GM23248 (cell line): ENCODE data around the gene SLIT3. TPM values are rescaled to one million over a fixed set of nuclear protein-coding genes. Genes with fewer than 3 reads are reported as not detected.

ENCODE experiments used
- DNase-seq: peaks from one replicate; pipeline ENCODE4 v3.0.0-alpha.2; 2015
- H2AFZ ChIP-seq: fragments of 200-600 bp; sonication (generic); 2 replicates; pipeline ENCODE4 v1.6.1; 2016; ENCODE audit warnings: antibody characterized with exemption
- H3F3A ChIP-seq: fragments of 200-600 bp; sonication (generic); 2 replicates; pipeline ENCODE4 v1.6.1; 2016; ENCODE audit warnings: mild to moderate bottlenecking, antibody characterized with exemption, mixed run types; ENCODE audit not compliant: insufficient read depth
- H3K27ac ChIP-seq: fragments of 200-600 bp; sonication (generic); 2 replicates; pipeline ENCODE4 v1.5.1; 2016; ENCODE audit warnings: mild to moderate bottlenecking
- H3K27me3 ChIP-seq: fragments of 200-600 bp; sonication (generic); replicated peaks from 2 replicates; pipeline ENCODE4 v1.6.1; 2016; ENCODE audit warnings: mild to moderate bottlenecking; ENCODE audit not compliant: insufficient read depth
- H3K36me3 ChIP-seq: fragments of 200-600 bp; sonication (generic); 2 replicates; pipeline ENCODE4 v1.6.1; 2016; ENCODE audit warnings: low read depth, mild to moderate bottlenecking
- H3K4me1 ChIP-seq: fragments of 200-600 bp; sonication (generic); 2 replicates; pipeline ENCODE4 v1.6.1; 2016; ENCODE audit warnings: mild to moderate bottlenecking; ENCODE audit not compliant: insufficient read depth
- H3K4me2 ChIP-seq: fragments of 200-600 bp; sonication (generic); one replicate; pipeline ENCODE4 v1.6.1; 2016; ENCODE audit warnings: mild to moderate bottlenecking; ENCODE audit not compliant: unreplicated experiment
- H3K4me3 ChIP-seq: fragments of 200-600 bp; sonication (generic); 2 replicates; pipeline ENCODE4 v1.5.1; 2016; ENCODE audit warnings: mild to moderate bottlenecking
- H3K79me2 ChIP-seq: fragments of 200-600 bp; sonication (generic); 2 replicates; pipeline ENCODE4 v1.6.1; 2016; ENCODE audit warnings: mild to moderate bottlenecking; ENCODE audit not compliant: insufficient read depth
- H3K9ac ChIP-seq: fragments of 200-600 bp; sonication (generic); 2 replicates; pipeline ENCODE4 v1.6.1; 2016; ENCODE audit warnings: mild to moderate bottlenecking
- H3K9me2 ChIP-seq: fragments of 200-600 bp; sonication (generic); 2 replicates; pipeline ENCODE4 v1.6.1; 2016; ENCODE audit warnings: mixed run types, mild to moderate bottlenecking, moderate library complexity; ENCODE audit not compliant: insufficient read depth
- H3K9me3 ChIP-seq: fragments of 200-600 bp; sonication (generic); one replicate; pipeline ENCODE4 v1.6.1; 2017; ENCODE audit warnings: low read depth
- H4K20me1 ChIP-seq: fragments of 200-600 bp; sonication (generic); 2 replicates; pipeline ENCODE4 v1.6.0; 2016; ENCODE audit not compliant: insufficient read depth
- EZH2 ChIP-seq: fragments of 200-600 bp; sonication (generic); IDR thresholded peaks from 2 replicates; pipeline ENCODE4 v1.6.1; 2018; ENCODE audit warnings: antibody characterized with exemption, mild to moderate bottlenecking; ENCODE audit not compliant: insufficient read depth, poor library complexity, severe bottlenecking
- EZH2phosphoT487 ChIP-seq: fragments of 200-600 bp; sonication (generic); IDR thresholded peaks from 2 replicates; pipeline ENCODE4 v1.6.1; 2018; ENCODE audit warnings: antibody characterized with exemption, moderate library complexity, mild to moderate bottlenecking, low read depth; ENCODE audit not compliant: insufficient read depth
- WGBS, 2 experiments: methylation state at CpG; one replicate each; pipeline ENCODE4 v1.1.6; 2015 to 2017; ENCODE audit warnings: low lambda C conversion rate in 2 of 2, low coverage in 1 of 2; ENCODE audit errors: missing lambda C conversion rate in 2 of 2; 5-methylcytosine and 5-hydroxymethylcytosine counted together
- in situ Hi-C: fragments of 300-500 bp; cut with MboI; formaldehyde crosslinking; loops from 2 replicates; pipeline ENCODE4 v1.15.0; 2020
- polyA plus RNA-seq: library from polyadenylated mRNA; unstranded; fragments of >200 nt; fragmentation: Nextera tagmentation; extraction: Ambion mirVana; gene quantifications from 2 replicates; pipeline ENCODE4 v1.2.1, GENCODE V29; 2016
- total RNA-seq: library from RNA; depleted of rRNA; stranded (reverse); fragments of >200 nt; shearing (Covaris generic); gene quantifications from 2 replicates; pipeline ENCODE4 v1.2.3, GENCODE V29; 2014

SLIT3 gene
- total and polyA plus RNA-seq, 2 experiments from 2014 or later: 61.9 to 100 TPM

GRCh38 chr5:168674893-168675482 lies 626.0 kb downstream of the SLIT3 start:
- WGBS, 2 experiments: 96 to 99% methylated on average over 5 of the region's 5 CpGs
- Histone ChIP-seq H3F3A (0 out of 2 replicates have a peak, but pooled peaks cover 2% of the 10 kb centered on the region), H4K20me1 (no peaks in the 10 kb centered on the region), H3K27me3 (no peaks in the 10 kb centered on the region), H3K27ac (no peak overlapping the region), H3K9ac (no peak overlapping the region), H3K36me3 (no peaks in the 10 kb centered on the region), H3K9me2 (no peaks in the 10 kb centered on the region), H3K4me2 (no peak overlapping the region), H3K4me3 (no peak overlapping the region), H3K9me3 (no peaks in the 10 kb centered on the region), H3K4me1 (no peaks in the 10 kb centered on the region), H3K79me2 (no peaks in the 10 kb centered on the region), H2AFZ (no peak overlapping the region)
- no peak for TF ChIP-seq EZH2phosphoT487
- TF ChIP-seq EZH2: no peak
- peak; percentile 19 for DNase-seq
- in situ Hi-C loops: no loop called here

- WGBS, 2 experiments: 80 to 88% methylated on average over 4 of the region's 4 CpGs
- in situ Hi-C loops: no loop called here
- Histone ChIP-seq H2AFZ (no peak overlapping the region), H3K36me3 (no peaks in the 10 kb centered on the region; the same call in 1 of the 2 replicates), H3F3A (no peaks in the 10 kb centered on the region), H3K9ac (no peak overlapping the region), H3K79me2 (no peaks in the 10 kb centered on the region), H3K9me2 (no peaks in the 10 kb centered on the region), H3K4me3 (no peak overlapping the region), H3K27me3 (no peaks in the 10 kb centered on the region), H3K4me1 (no peaks in the 10 kb centered on the region), H3K27ac (no peak overlapping the region), H4K20me1 (no peaks in the 10 kb centered on the region), H3K9me3 (no peaks in the 10 kb centered on the region), H3K4me2 (no peak overlapping the region)
- TF ChIP-seq EZH2: no peak
- no peak for TF ChIP-seq EZH2phosphoT487
- DNase-seq: no peak
Observed at GRCh38 chr5:168672888-168673287, 628.1 kb downstream of the SLIT3 start.

- Histone ChIP-seq H3K4me2 (no peak overlapping the region), H3K9ac (no peak overlapping the region), H3K4me3 (no peak overlapping the region), H4K20me1 (no peaks in the 10 kb centered on the region), H2AFZ (no peak overlapping the region), H3K27ac (no peak overlapping the region), H3K9me2 (no peaks in the 10 kb centered on the region), H3K9me3 (no peaks in the 10 kb centered on the region), H3K79me2 (no peaks in the 10 kb centered on the region), H3F3A (no peaks in the 10 kb centered on the region), H3K27me3 (no peaks in the 10 kb centered on the region), H3K36me3 (no peaks in the 10 kb centered on the region; the same call in 1 of the 2 replicates), H3K4me1 (no peaks in the 10 kb centered on the region)
- 71 to 76% methylated on average over 6 of the region's 6 CpGs for WGBS, 2 experiments
- no peak for TF ChIP-seq EZH2phosphoT487
- no peak for TF ChIP-seq EZH2
- in situ Hi-C loops: no loop called here
- DNase-seq: no peak
Observed at GRCh38 chr5:168672016-168672415, 628.9 kb downstream of the SLIT3 start.

- in situ Hi-C loops: no loop called here
- WGBS, 2 experiments: 86 to 93% methylated on average over 22 of the region's 22 CpGs
Observed at GRCh38 chr5:168670881-168671575, 629.9 kb downstream of the SLIT3 start.

More at GRCh38 chr5:168670881-168671575, 629.9 kb downstream of the SLIT3 start:
- Histone ChIP-seq H3K27me3 (no peaks in the 10 kb centered on the region), H3K4me2 (no peak overlapping the region), H3K9ac (no peak overlapping the region), H3F3A (no peaks in the 10 kb centered on the region), H3K27ac (no peak overlapping the region), H3K9me3 (no peaks in the 10 kb centered on the region), H2AFZ (no peak overlapping the region), H4K20me1 (no peaks in the 10 kb centered on the region), H3K4me3 (no peak overlapping the region), H3K9me2 (no peaks in the 10 kb centered on the region), H3K79me2 (no peaks in the 10 kb centered on the region), H3K4me1 (no peaks in the 10 kb centered on the region), H3K36me3 (no peaks in the 10 kb centered on the region; the same call in 1 of the 2 replicates)
- TF ChIP-seq EZH2phosphoT487 (no peak), EZH2 (no peak)
- no peak for DNase-seq
